ENCODE results near the gene C9orf57. TPM values are rescaled to one million over a fixed set of nuclear protein-coding genes. Genes with fewer than 3 reads are reported as not detected.

The C9orf57 gene
- total RNA-seq, 4 donors from 2014 or later = not detected

GRCh38 chr9:72041369-72041768 is 19.0 kb downstream of the C9orf57 start:
- H3K36me3 ChIP-seq = no peaks in the 10 kb centered on the region
- TF ChIP-seq POLR2A (IDR thresholded peaks at IDR 0.05) = no peak
- TF ChIP-seq EP300 (IDR thresholded peaks at IDR 0.05) = no peak
- TF ChIP-seq POLR2AphosphoS5 (IDR thresholded peaks at IDR 0.05) = no peak
- TF ChIP-seq, protein P1, sequence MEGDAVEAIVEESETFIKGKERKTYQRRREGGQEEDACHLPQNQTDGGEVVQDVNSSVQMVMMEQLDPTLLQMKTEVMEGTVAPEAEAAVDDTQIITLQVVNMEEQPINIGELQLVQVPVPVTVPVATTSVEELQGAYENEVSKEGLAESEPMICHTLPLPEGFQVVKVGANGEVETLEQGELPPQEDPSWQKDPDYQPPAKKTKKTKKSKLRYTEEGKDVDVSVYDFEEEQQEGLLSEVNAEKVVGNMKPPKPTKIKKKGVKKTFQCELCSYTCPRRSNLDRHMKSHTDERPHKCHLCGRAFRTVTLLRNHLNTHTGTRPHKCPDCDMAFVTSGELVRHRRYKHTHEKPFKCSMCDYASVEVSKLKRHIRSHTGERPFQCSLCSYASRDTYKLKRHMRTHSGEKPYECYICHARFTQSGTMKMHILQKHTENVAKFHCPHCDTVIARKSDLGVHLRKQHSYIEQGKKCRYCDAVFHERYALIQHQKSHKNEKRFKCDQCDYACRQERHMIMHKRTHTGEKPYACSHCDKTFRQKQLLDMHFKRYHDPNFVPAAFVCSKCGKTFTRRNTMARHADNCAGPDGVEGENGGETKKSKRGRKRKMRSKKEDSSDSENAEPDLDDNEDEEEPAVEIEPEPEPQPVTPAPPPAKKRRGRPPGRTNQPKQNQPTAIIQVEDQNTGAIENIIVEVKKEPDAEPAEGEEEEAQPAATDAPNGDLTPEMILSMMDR (IDR thresholded peaks at IDR 0.05) = no peak
- H3K9me3 ChIP-seq = no peaks in the 10 kb centered on the region
- no peak for ATAC-seq
- H3K27ac ChIP-seq = no peak overlapping the region
- H3K27me3 ChIP-seq = no peaks in the 10 kb centered on the region
- 72 to 74% methylated on average over 3 of the region's 3 CpGs for WGBS, 2 donors (ENCODE audit: low coverage in 1 of 2)
- H3K4me3 ChIP-seq = no peak overlapping the region
- no peaks in the 10 kb centered on the region for H3K4me1 ChIP-seq

GRCh38 chr9:72039532-72039931 is 20.9 kb downstream of the C9orf57 start:
- TF ChIP-seq POLR2AphosphoS5 (IDR thresholded peaks at IDR 0.05) (no peak), POLR2A (IDR thresholded peaks at IDR 0.05) (no peak), EP300 (IDR thresholded peaks at IDR 0.05) (no peak)
- TF ChIP-seq, protein P1 (IDR thresholded peaks at IDR 0.05) = no peak
- no peak overlapping the region for H3K27ac ChIP-seq
- no peak for ATAC-seq
- WGBS, 2 donors (ENCODE audit: low coverage in 1 of 2) = 91 to 92% methylated on average over 2 to 6 of the region's 8 CpGs
- no peaks in the 10 kb centered on the region for H3K27me3 ChIP-seq
- no peaks in the 10 kb centered on the region for H3K36me3 ChIP-seq
- H3K4me1 ChIP-seq = no peaks in the 10 kb centered on the region
- H3K4me3 ChIP-seq = no peak overlapping the region
- H3K9me3 ChIP-seq = no peaks in the 10 kb centered on the region

DNA sequence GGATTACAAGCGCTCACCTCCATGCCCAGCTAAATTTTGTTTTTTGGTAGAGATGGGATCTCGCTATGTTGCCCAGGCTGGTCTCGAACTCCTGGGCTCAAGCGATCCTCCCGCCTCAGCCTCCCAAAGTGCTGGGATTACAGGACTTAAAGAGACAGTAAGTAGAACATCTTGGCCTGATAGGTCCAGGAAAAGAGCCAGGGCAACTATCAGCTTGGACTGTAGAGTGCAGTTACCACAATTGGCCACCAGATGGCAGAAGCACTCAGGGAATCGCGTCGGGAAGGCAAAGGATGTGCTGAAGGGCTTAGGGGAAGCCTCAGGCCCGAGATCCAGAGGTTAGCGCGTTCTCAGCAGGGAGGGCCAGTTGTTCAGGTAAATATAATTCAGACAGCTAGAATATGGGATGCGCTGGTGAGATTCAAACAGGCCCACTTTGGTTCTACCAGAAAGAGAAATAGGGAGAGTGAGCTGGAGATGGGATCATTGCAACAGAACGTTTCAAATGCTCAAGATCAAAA is 21.5 kb downstream of the C9orf57 start:
- WGBS, 2 donors (ENCODE audit: low coverage in 1 of 2) = 10 to 20% methylated on average over 5 to 8 of the region's 13 CpGs
- Histone ChIP-seq H3K27ac (no peak overlapping the region), H3K9me3 (no peaks in the 10 kb centered on the region), H3K4me1 (no peaks in the 10 kb centered on the region), H3K27me3 (no peaks in the 10 kb centered on the region), H3K4me3 (no peak overlapping the region), H3K36me3 (no peaks in the 10 kb centered on the region)
- ATAC-seq = peak; percentile 79
- TF ChIP-seq POLR2A (IDR thresholded peaks at IDR 0.05) (no peak), POLR2AphosphoS5 (IDR thresholded peaks at IDR 0.05) (no peak), EP300 (IDR thresholded peaks at IDR 0.05) (no peak)
- TF ChIP-seq, protein P1 (IDR thresholded peaks at IDR 0.05) = peak; percentile 92 to 94 (median 92)

GRCh38 chr9:72038408-72038807 is 22.0 kb downstream of the C9orf57 start:
- Histone ChIP-seq H3K27me3 (no peaks in the 10 kb centered on the region), H3K4me3 (no peak overlapping the region), H3K36me3 (no peaks in the 10 kb centered on the region), H3K27ac (no peak overlapping the region), H3K4me1 (no peaks in the 10 kb centered on the region), H3K9me3 (no peaks in the 10 kb centered on the region)
- peak; percentile 21 for ATAC-seq
- TF ChIP-seq EP300 (IDR thresholded peaks at IDR 0.05) (no peak), POLR2AphosphoS5 (IDR thresholded peaks at IDR 0.05) (no peak), POLR2A (IDR thresholded peaks at IDR 0.05) (no peak)
- TF ChIP-seq, protein P1 (IDR thresholded peaks at IDR 0.05) = no peak
- 37 to 78% methylated on average over 4 of the region's 4 CpGs for WGBS, 2 donors (ENCODE audit: low coverage in 1 of 2)

GRCh38 chr9:72037571-72037970 is 22.8 kb downstream of the C9orf57 start:
- H3K36me3 ChIP-seq = no peaks in the 10 kb centered on the region
- ATAC-seq = no peak
- H3K4me1 ChIP-seq = no peaks in the 10 kb centered on the region
- H3K9me3 ChIP-seq = peaks cover 0 to 1% (median 0%) of the 10 kb centered on the region in 3 donors
- no peak overlapping the region for H3K4me3 ChIP-seq
- H3K27ac ChIP-seq = no peak overlapping the region
- no peaks in the 10 kb centered on the region for H3K27me3 ChIP-seq
- TF ChIP-seq, protein P1 (IDR thresholded peaks at IDR 0.05) = no peak
- TF ChIP-seq POLR2AphosphoS5 (IDR thresholded peaks at IDR 0.05) = no peak
- TF ChIP-seq POLR2A (IDR thresholded peaks at IDR 0.05) = no peak
- 50% methylated on average over 4 of the region's 4 CpGs; no CpG with 5 or more reads in 1 of the 2 donors for WGBS, 2 donors (ENCODE audit: low coverage in 1 of 2)

Data from gastroesophageal sphincter (tissue), 4 donors.